GM19025 (cell line): Measurements from ENCODE around the gene KDM8.
A peak's percentile ranks its signal among the peaks of the same experiment; 100 is the strongest.

Experiments
- ATAC-seq: cut with Tn5 transposase; IDR thresholded peaks from one replicate; pipeline ENCODE4 v1.9.1; 2021; ENCODE audit warnings: mild to moderate bottlenecking, low read depth, moderate library complexity; ENCODE audit not compliant: unreplicated experiment

The KDM8 gene

GRCh38 chr16:27264151-27264550, 60.8 kb downstream of the KDM8 start:
- no peak for ATAC-seq

DNA sequence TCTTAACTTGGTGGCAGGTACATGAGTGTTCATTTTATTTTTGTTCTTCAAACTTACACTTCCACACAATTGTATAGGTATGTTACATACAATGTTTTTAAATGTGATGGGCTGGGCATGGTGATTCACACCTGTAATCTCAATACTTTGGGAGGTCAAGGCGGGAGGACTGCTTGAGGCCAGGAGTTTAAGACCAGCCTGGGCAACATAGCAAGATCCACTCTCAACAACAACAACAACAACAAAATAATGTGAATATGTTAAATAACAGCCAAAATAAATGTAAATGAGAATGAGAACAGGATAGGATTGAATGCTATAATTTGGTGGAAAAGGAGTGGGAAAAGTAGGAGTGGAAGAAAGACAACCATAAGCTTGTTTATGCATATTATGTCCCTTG, 62.7 kb downstream of the KDM8 start:
- no peak for ATAC-seq

GRCh38 chr16:27267037-27267677, 63.8 kb downstream of the KDM8 start:
- ATAC-seq = no peak

DNA sequence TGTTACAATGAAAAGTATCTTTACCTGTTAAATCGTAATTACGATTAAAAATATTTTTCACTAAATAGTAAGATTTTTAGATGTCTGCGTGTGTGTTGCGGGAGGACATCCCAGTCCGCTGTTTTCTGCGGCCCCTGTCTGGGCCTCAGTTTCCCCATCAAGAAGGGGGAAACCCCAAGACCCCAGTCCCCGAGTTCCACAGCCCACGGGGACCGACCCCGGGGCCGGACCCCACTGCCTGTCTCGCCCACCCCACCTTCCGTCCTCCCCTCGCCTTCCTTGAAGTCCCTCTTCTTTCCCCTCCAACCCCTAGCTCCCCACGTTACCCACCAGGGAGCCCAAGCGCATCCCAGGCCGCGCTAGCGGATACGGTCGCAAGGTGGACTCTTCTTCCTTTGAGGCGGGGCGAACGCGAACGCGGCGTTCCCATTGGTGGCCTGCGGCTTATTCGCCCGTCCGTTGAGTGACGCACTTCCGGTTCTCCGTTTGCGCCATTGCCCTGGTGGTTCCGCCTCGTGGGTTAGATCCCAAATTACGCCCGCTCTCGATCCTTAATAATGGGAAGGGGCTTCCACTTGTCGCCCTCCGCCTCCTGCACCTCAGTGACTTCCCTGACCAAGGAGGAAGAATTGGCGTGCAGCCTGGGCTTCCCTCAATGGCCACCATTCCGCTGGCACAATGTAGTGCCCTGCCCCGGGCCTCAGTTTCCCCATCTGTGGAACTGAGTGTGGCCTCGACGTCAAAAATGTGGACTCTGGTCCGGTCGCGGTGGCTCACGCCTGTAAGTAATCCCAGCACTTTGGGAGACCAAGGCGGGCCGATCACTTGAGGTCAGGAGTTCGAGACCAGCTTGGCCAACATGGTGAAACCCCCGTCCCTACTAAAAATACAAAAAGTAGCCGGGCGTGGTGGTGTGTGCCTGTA, 65.3 kb downstream of the KDM8 start, which contains the start of gene NSMCE1:
Gene NSMCE1, minus strand, starts transcription at position 397 of the 924 bp plus-strand sequence. CDS start 11,202 bp downstream, outside the sequence.
- ATAC-seq = peak; percentile 95

GRCh38 chr16:27269300-27270150, 66.2 kb downstream of the KDM8 start:
- no peak for ATAC-seq

- ATAC-seq = no peak
Observed at GRCh38 chr16:27270349-27270748, 67.0 kb downstream of the KDM8 start.
